Measurements from ENCODE around the gene RILPL1. TPM values are rescaled to one million over a fixed set of nuclear protein-coding genes. Genes with fewer than 3 reads are reported as not detected.
"Not testable (repeated sequence)": the region's sequence is repeated elsewhere in the genome, so short reads cannot be mapped to it uniquely, and the experiment has no call there.

Gene RILPL1
- polyA plus RNA-seq, 2 donors = 5.6 to 7.3 TPM

DNA sequence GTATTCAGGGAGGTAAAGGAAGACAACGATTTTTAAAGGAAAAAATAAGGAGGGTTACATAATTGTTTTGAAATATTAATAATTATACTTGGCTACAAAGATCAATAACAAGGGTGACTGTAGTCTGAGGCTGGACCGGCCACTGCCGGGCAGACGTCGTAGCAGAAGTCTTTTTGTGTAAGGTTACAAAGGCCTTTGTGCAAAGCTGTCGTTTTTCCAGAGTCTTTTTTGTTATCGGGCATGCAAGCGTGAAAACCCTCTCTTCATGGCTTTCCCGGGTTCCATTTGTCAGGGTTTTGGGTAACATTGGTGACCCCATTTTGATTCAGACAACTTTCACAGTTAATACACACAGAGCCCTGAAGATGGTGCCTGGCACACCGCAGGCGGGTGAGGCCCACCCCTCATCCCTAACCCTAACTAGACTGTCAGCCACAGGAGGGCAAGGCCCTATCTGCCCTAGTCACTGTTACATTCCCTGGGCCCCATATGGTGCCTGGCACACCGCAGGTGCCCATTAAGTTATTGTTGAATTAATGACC, 31.3 kb downstream of the RILPL1 start:
- WGBS, 2 donors = 87 to 89% methylated on average over 12 of the region's 12 CpGs

DNA sequence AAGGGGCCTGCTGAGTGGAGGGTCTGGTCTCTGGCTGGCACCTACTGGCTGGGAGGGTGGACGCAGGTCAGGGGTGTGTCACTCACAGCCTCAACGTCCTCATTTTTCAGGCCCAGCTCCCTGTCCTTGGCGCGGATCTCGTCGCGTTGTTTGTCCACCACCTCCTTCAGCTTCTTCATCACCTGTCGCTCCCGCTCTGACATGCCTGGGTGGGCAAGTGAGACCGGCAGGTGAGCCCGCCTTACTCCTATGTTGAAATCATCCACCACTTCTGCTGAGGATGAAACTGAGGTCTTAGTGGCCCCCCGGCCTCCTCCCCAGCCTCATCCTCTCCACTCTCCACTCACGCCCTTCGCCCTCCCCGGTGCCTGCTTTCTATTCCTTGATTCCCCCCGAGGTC, 34.2 kb downstream of the RILPL1 start:
- Histone ChIP-seq H3K9me3 (ENCODE audit: control insufficient read depth in 2 of 2, insufficient read depth in 1 of 2, low read depth in 1 of 2, low read length in 1 of 2) (no peaks in the 10 kb centered on the region), H3K4me3 (ENCODE audit: low read depth in 1 of 2, low read length in 2 of 2) (no peak overlapping the region), H3K27ac (ENCODE audit: low read depth in 2 of 2, low read length in 1 of 2) (no peak overlapping the region), H3K36me3 (ENCODE audit: control insufficient read depth in 2 of 2, insufficient read depth in 2 of 2, low read length in 1 of 2) (peaks cover 0 to 23% of the 10 kb centered on the region in 2 donors), H3K4me1 (ENCODE audit: control insufficient read depth in 2 of 2, insufficient read depth in 2 of 2, low read length in 1 of 2) (no peaks in the 10 kb centered on the region), H3K27me3 (ENCODE audit: control insufficient read depth in 1 of 2, insufficient read depth in 2 of 2, low read length in 2 of 2) (no peaks in the 10 kb centered on the region)
- 90 to 91% methylated on average over 16 of the region's 16 CpGs for WGBS, 2 donors

More for the DNA sequence above, 31.3 kb downstream of the RILPL1 start:
- Histone ChIP-seq H3K36me3 (ENCODE audit: control insufficient read depth in 2 of 2, insufficient read depth in 2 of 2, low read length in 1 of 2) (peaks cover 0 to 23% of the 10 kb centered on the region in 2 donors), H3K27ac (ENCODE audit: low read depth in 2 of 2, low read length in 1 of 2) (no peak overlapping the region), H3K27me3 (ENCODE audit: control insufficient read depth in 1 of 2, insufficient read depth in 2 of 2, low read length in 2 of 2) (no peaks in the 10 kb centered on the region), H3K4me1 (ENCODE audit: control insufficient read depth in 2 of 2, insufficient read depth in 2 of 2, low read length in 1 of 2) (no peaks in the 10 kb centered on the region), H3K4me3 (ENCODE audit: low read depth in 1 of 2, low read length in 2 of 2) (no peak overlapping the region), H3K9me3 (ENCODE audit: control insufficient read depth in 2 of 2, insufficient read depth in 1 of 2, low read depth in 1 of 2, low read length in 1 of 2) (no peaks in the 10 kb centered on the region)

DNA sequence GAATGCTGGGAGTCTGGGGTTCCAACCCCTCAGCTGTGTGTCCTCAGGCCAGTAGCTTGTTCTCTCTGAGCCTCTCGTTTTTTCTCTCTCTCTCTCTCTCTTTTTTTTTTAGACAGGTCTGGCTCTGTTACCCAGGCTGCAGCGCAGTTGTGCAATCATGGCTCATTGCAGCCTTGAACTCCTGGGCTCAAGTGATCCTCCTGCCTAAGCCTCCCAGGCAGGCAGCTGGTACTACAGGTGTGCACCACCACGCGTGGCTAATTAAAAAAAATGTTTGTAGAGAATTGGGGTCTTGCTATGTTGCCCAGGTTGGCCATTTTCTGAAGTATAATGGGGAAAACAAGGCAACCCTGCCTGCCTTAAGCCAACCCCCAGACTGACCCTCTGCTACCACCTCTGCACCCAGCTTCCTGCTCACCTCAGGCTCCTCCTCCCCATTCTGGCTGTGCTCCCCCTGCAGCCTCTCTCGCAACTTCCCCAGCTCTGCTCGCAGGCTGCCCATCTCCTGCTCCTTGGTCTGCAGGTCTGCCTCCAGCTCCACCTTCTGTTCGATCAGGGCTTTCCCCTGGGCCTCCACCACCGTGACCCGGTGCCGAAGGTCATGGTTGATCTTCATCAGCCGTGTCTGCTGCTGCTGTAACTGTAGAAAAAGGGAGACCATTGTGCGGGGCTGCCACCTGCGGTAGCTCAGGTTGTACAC, 35.2 kb downstream of the RILPL1 start:
- H3K4me1 ChIP-seq (ENCODE audit: control insufficient read depth in 2 of 2, insufficient read depth in 2 of 2, low read length in 1 of 2) = no peaks in the 10 kb centered on the region
- no peak overlapping the region for H3K4me3 ChIP-seq (ENCODE audit: low read depth in 1 of 2, low read length in 2 of 2)
- peaks cover 0 to 19% of the 10 kb centered on the region in 2 donors for H3K36me3 ChIP-seq (ENCODE audit: control insufficient read depth in 2 of 2, insufficient read depth in 2 of 2, low read length in 1 of 2)
- no peaks in the 10 kb centered on the region for H3K9me3 ChIP-seq (ENCODE audit: control insufficient read depth in 2 of 2, insufficient read depth in 1 of 2, low read depth in 1 of 2, low read length in 1 of 2)
- 91 to 92% methylated on average over 13 of the region's 13 CpGs for WGBS, 2 donors
- no peaks in the 10 kb centered on the region for H3K27me3 ChIP-seq (ENCODE audit: control insufficient read depth in 1 of 2, insufficient read depth in 2 of 2, low read length in 2 of 2)
- H3K27ac ChIP-seq (ENCODE audit: low read depth in 2 of 2, low read length in 1 of 2) = no peak overlapping the region

DNA sequence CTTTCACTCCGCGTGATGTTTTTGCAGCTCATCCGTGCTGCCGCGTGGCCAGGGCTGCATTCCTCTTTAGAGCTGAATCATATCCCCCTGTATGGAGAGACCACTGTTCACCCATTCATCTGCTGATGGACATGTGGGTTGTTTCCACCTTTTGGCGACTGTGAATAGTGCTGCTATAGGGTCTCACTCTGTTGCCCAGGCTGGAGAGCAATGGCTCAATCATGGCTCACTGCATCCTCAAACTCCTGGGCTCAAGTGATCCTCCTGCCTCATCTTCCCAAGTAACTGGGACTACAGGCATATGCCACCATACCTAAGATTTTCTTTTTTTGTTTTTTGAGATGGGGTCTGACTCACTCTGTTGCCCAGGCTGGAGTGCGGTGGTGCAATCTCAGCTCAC, 36.5 kb downstream of the RILPL1 start:
- Histone ChIP-seq H3K4me3 (ENCODE audit: low read depth in 1 of 2, low read length in 2 of 2) (no peak overlapping the region), H3K27ac (ENCODE audit: low read depth in 2 of 2, low read length in 1 of 2) (no peak overlapping the region), H3K4me1 (ENCODE audit: control insufficient read depth in 2 of 2, insufficient read depth in 2 of 2, low read length in 1 of 2) (no peaks in the 10 kb centered on the region), H3K36me3 (ENCODE audit: control insufficient read depth in 2 of 2, insufficient read depth in 2 of 2, low read length in 1 of 2) (peaks cover 2 to 19% of the 10 kb centered on the region in 2 donors), H3K27me3 (ENCODE audit: control insufficient read depth in 1 of 2, insufficient read depth in 2 of 2, low read length in 2 of 2) (no peaks in the 10 kb centered on the region), H3K9me3 (ENCODE audit: control insufficient read depth in 2 of 2, insufficient read depth in 1 of 2, low read depth in 1 of 2, low read length in 1 of 2) (no peaks in the 10 kb centered on the region)
- WGBS, 2 donors = 95 to 96% methylated on average over 7 of the region's 7 CpGs

DNA sequence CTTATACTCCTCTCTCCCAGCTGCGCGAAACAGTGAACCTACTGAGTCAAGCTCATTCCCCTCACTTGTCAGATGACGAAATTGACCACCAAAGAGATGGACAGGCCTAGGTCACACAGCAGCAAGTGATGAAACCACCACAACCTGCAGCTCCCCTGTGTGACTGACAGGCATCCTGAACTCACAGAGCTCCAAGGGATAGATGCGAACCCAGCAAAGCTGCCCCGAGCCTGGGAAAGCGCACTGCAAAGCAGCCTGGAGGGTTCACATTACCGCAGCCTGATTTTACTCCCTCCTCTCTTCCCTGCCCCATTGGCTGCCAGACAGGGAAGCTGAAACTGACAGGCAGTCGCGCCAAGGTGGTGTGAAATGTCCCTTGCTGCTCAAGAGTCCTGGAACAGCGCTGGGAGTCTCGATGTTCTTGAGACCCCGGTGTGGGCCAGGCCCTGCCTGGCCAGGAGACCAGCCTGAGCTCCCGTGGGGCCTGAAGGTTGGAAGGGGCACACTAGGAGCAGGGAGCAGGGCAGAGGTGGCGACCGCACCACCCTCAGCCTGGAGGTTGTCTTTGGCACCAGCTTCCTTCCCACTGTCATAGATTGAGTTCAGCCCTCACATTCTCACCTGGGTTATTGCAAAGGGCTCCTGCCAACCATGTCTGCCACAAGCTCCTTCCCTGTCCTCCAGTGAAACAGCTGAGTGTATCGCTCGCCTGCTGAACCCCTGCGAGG, 39.2 kb downstream of the RILPL1 start:
- Histone ChIP-seq H3K4me1 (ENCODE audit: control insufficient read depth in 2 of 2, insufficient read depth in 2 of 2, low read length in 1 of 2) (no peaks in the 10 kb centered on the region), H3K27ac (ENCODE audit: low read depth in 2 of 2, low read length in 1 of 2) (no peak overlapping the region), H3K27me3 (ENCODE audit: control insufficient read depth in 1 of 2, insufficient read depth in 2 of 2, low read length in 2 of 2) (no peaks in the 10 kb centered on the region), H3K4me3 (ENCODE audit: low read depth in 1 of 2, low read length in 2 of 2) (no peak overlapping the region), H3K36me3 (ENCODE audit: control insufficient read depth in 2 of 2, insufficient read depth in 2 of 2, low read length in 1 of 2) (peaks cover 2 to 16% of the 10 kb centered on the region in 2 donors), H3K9me3 (ENCODE audit: control insufficient read depth in 2 of 2, insufficient read depth in 1 of 2, low read depth in 1 of 2, low read length in 1 of 2) (no peaks in the 10 kb centered on the region)
- WGBS, 2 donors = 90% methylated on average over 18 of the region's 18 CpGs

DNA sequence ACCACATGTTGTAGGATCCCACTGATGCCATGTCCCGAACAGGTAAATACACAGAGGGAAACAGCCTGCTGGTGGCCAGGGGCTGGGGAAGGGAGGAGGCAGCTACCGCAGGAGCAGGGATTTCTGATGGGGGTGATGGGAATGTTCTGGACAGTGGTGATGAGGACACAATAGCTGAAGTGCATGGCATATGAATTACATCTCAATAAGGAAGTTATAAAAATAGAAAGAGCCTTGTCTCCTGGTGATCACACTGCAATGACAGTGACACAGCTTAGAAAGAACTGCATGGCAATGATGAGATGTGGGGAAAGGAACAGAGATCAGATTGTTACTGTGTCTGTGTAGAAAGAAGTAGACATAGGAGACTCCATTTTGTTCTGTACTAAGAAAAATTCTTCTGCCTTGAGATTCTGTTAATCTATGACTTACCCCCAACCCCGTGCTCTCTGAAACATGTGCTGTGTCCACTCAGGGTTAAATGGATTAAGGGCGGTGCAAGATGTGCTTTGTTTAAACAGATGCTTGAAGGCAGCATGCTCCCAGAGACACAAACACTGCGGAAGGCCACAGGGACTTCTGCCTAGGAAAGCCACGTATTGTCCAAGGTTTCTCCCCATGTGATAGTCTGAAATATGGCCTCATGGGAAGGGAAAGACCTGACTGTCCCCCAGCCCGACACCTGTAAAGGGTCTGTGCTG, 41.0 kb downstream of the RILPL1 start:
- not testable (repeated sequence) for H3K4me3 ChIP-seq (ENCODE audit: low read depth in 1 of 2, low read length in 2 of 2); H3K36me3 ChIP-seq (ENCODE audit: control insufficient read depth in 2 of 2, insufficient read depth in 2 of 2, low read length in 1 of 2); H3K9me3 ChIP-seq (ENCODE audit: control insufficient read depth in 2 of 2, insufficient read depth in 1 of 2, low read depth in 1 of 2, low read length in 1 of 2); H3K4me1 ChIP-seq (ENCODE audit: control insufficient read depth in 2 of 2, insufficient read depth in 2 of 2, low read length in 1 of 2); H3K27ac ChIP-seq (ENCODE audit: low read depth in 2 of 2, low read length in 1 of 2); H3K27me3 ChIP-seq (ENCODE audit: control insufficient read depth in 1 of 2, insufficient read depth in 2 of 2, low read length in 2 of 2)
- 79 to 80% methylated on average over 7 of the region's 7 CpGs for WGBS, 2 donors

DNA sequence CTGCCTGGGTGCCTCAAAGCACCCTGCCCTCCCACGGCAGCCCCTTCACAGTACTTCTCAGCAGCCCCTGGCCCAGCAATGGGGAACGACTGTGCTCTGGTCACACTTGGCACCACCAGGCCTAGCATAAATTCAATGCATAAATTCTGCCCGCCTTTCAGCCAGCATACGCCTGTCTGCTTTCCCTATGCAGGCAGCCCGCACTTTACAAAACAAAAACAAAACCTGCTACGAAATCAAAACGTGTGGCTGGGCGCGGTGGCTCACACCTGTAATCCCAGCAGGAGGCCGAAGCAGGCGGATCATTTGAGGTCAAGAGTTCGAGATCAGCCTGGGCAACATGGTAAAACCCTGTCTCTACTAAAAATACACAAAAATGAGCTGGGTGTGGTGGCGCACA, 42.0 kb downstream of the RILPL1 start:
- H3K27me3 ChIP-seq (ENCODE audit: control insufficient read depth in 1 of 2, insufficient read depth in 2 of 2, low read length in 2 of 2) = no peaks in the 10 kb centered on the region
- no peaks in the 10 kb centered on the region for H3K4me1 ChIP-seq (ENCODE audit: control insufficient read depth in 2 of 2, insufficient read depth in 2 of 2, low read length in 1 of 2)
- H3K36me3 ChIP-seq (ENCODE audit: control insufficient read depth in 2 of 2, insufficient read depth in 2 of 2, low read length in 1 of 2) = peaks cover under 1 to 2% of the 10 kb centered on the region in 2 donors
- no peak overlapping the region for H3K27ac ChIP-seq (ENCODE audit: low read depth in 2 of 2, low read length in 1 of 2)
- 90 to 91% methylated on average over 13 of the region's 13 CpGs for WGBS, 2 donors
- no peak overlapping the region for H3K4me3 ChIP-seq (ENCODE audit: low read depth in 1 of 2, low read length in 2 of 2)
- H3K9me3 ChIP-seq (ENCODE audit: control insufficient read depth in 2 of 2, insufficient read depth in 1 of 2, low read depth in 1 of 2, low read length in 1 of 2) = no peaks in the 10 kb centered on the region

DNA sequence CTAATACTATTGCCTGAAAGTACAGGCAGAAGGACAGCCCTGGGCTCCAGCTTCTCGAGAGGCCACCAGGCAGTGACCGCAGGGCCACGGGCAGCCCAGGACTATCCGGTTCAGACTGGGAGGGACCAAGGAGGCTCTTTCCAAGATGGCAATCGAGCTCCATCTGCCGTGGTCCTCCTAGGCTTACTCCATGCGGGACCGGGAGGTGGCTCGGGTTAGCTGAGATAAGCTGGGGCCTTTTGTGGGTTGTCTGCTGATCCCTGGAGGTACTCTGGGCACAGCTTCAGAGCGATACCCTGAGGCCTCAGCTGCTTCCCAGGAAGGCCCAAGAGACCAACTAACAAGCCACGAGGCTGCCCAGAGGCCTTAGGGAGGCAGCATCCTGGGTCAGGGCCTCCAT, 42.5 kb downstream of the RILPL1 start:
- Histone ChIP-seq H3K9me3 (ENCODE audit: control insufficient read depth in 2 of 2, insufficient read depth in 1 of 2, low read depth in 1 of 2, low read length in 1 of 2) (no peaks in the 10 kb centered on the region), H3K4me1 (ENCODE audit: control insufficient read depth in 2 of 2, insufficient read depth in 2 of 2, low read length in 1 of 2) (no peaks in the 10 kb centered on the region), H3K27ac (ENCODE audit: low read depth in 2 of 2, low read length in 1 of 2) (no peak overlapping the region), H3K4me3 (ENCODE audit: low read depth in 1 of 2, low read length in 2 of 2) (no peak overlapping the region), H3K36me3 (ENCODE audit: control insufficient read depth in 2 of 2, insufficient read depth in 2 of 2, low read length in 1 of 2) (peaks cover 0 to 2% of the 10 kb centered on the region in 2 donors), H3K27me3 (ENCODE audit: control insufficient read depth in 1 of 2, insufficient read depth in 2 of 2, low read length in 2 of 2) (no peaks in the 10 kb centered on the region)
- 87 to 92% methylated on average over 11 of the region's 11 CpGs for WGBS, 2 donors

DNA sequence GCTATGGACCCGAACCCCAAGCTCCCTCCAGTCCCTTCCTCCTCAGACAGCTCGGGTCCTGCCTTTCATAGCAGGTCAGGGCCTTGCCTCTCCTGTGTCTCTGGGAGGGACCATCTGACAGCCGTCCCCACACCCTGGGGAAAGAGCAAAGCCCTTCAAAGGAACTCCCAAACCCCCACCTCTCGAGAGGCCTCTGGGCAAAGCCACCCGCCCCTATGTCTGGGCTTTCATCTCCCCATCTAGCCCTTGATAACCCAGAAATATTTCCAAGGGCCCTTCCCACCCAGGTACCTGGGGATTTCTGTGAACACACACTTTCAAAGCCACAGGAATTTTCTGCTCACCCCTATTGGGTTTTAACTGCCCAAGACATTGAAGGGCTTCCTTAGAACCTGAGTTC, 43.4 kb downstream of the RILPL1 start:
- Histone ChIP-seq H3K4me1 (ENCODE audit: control insufficient read depth in 2 of 2, insufficient read depth in 2 of 2, low read length in 1 of 2) (no peaks in the 10 kb centered on the region), H3K27me3 (ENCODE audit: control insufficient read depth in 1 of 2, insufficient read depth in 2 of 2, low read length in 2 of 2) (no peaks in the 10 kb centered on the region), H3K9me3 (ENCODE audit: control insufficient read depth in 2 of 2, insufficient read depth in 1 of 2, low read depth in 1 of 2, low read length in 1 of 2) (no peaks in the 10 kb centered on the region), H3K4me3 (ENCODE audit: low read depth in 1 of 2, low read length in 2 of 2) (no peak overlapping the region), H3K27ac (ENCODE audit: low read depth in 2 of 2, low read length in 1 of 2) (no peak overlapping the region), H3K36me3 (ENCODE audit: control insufficient read depth in 2 of 2, insufficient read depth in 2 of 2, low read length in 1 of 2) (peaks cover 0 to 2% of the 10 kb centered on the region in 2 donors)
- 77 to 81% methylated on average over 5 of the region's 5 CpGs for WGBS, 2 donors

All from esophagus (tissue), 2 donors.